Adrenal gland (tissue), 12 donors: Measurements from ENCODE around the gene PPOX. TPM values are rescaled to one million over a fixed set of nuclear protein-coding genes. Genes with fewer than 3 reads are reported as not detected.

Experiments used
- DNase-seq, 7 donors: peaks; one replicate each; pipeline ENCODE4 v3.0.0-alpha.2; 2019 to 2020
- H3K27ac ChIP-seq, 5 donors: fragments of 200-600 bp; sonication (generic) in 4 of 5; 1 replicate in 3 of 5; 2 replicates in 2 of 5; pipeline versions ENCODE4 v1.5.1 to v1.8.0; 2016 to 2020; ENCODE audit warnings: mild to moderate bottlenecking in 1 of 5
- H3K27me3 ChIP-seq: fragments of 200-600 bp; 2 replicates; pipeline ENCODE4 v1.8.0; 2021
- H3K36me3 ChIP-seq, 2 donors: fragments of 200-600 bp; replicated peaks in 1 of 2; 1 replicate in 1 of 2; 2 replicates in 1 of 2; pipeline versions ENCODE4 v1.5.1 to v1.8.0; 2018 to 2022
- H3K4me1 ChIP-seq, 2 donors: fragments of 200-600 bp; replicated peaks in 1 of 2; 1 replicate in 1 of 2; 2 replicates in 1 of 2; pipeline versions ENCODE4 v1.5.1 to v1.8.0; 2018 to 2021
- H3K4me3 ChIP-seq, 4 donors: fragments of 200-600 bp; sonication (generic) in 3 of 4; one replicate each; pipeline ENCODE4 v1.5.1; 2016 to 2018
- H3K9me3 ChIP-seq, 3 donors: fragments of 200-600 bp; sonication (generic) in 1 of 3; replicated peaks in 1 of 3; 1 replicate in 2 of 3; 2 replicates in 1 of 3; pipeline versions ENCODE4 v1.5.1 to v1.8.0; 2016 to 2021
- POLR2A ChIP-seq, 2 donors: fragments of 450-650 bp; IDR thresholded peaks; one replicate each; pipeline ENCODE4 v1.6.1; 2017; ENCODE audit warnings: antibody characterized with exemption in 2 of 2, mild to moderate bottlenecking in 2 of 2, moderate library complexity in 1 of 2
- WGBS, 4 donors: extraction: QIAGEN DNeasy Blood & Tissue Kit in 2 of 4; methylation state at CpG; one replicate each; pipeline versions ENCODE4 v1.1.5 to v1.1.7; 2013 to 2017; 5-methylcytosine and 5-hydroxymethylcytosine counted together
- intact Hi-C, 2 donors: fragments of 100-400 bp; cut with DNase I; formaldehyde crosslinking; loops; one replicate each; pipeline versions ENCODE4 v1.14.1 to v1.15.0; 2022 to 2023
- polyA plus RNA-seq, 3 donors: library from polyadenylated mRNA; stranded (reverse); fragments of 200-250 nt in 2 of 3; fragments of 350-450 nt in 1 of 3; fragmentation: Illumina TruSeq in 1 of 3; extraction: RNeasy Lipid Tissue Mini Kit (QIAGEN cat#74804) in 1 of 3; gene quantifications; one replicate each; pipeline ENCODE4 v1.2.3, GENCODE V29; 2013 to 2014
- total RNA-seq, 9 donors: library from RNA; depleted of rRNA in 4 of 9; stranded (reverse); fragments of >200 nt in 4 of 9; fragments of 120-200 nt in 1 of 9; fragmentation: NEBNext Ultra II Directional in 1 of 9; extraction: Animal tissue kit (Norgen Biotek cat#: 25700) in 1 of 9; gene quantifications; one replicate each; pipeline versions ENCODE4 v1.1.0 to v1.2.4, GENCODE V29; 2013 to 2023
- TF ChIP-seq, protein P1 (sequence below), 6 experiments: fragments of 450-650 bp in 4 of 6; fragments of 200-600 bp in 2 of 6; sonication (generic) in 1 of 6; IDR thresholded peaks; 1 replicate in 5 of 6; 2 replicates in 1 of 6; pipeline versions ENCODE4 v1.5.1 to v1.8.0; 2016 to 2021; ENCODE audit warnings: antibody characterized with exemption in 6 of 6, mild to moderate bottlenecking in 2 of 6, moderate library complexity in 1 of 6
- donor health status: healthy with polysubstance abuse.
- donor health status: Bipolar disorder and iron deficiency.
- donor health status: DM: yes; HTN: yes; CAD: no.
- donor health status: DM: no; HTN: no; CAD: no.
- donor health status: DM: no; HTN: no; CAD: no.
- donor health status: DM: yes; HTN: yes; CAD: no.

The PPOX gene
- total and polyA plus RNA-seq, 12 donors = 13.2 to 268 (median 39.0) TPM

DNA sequence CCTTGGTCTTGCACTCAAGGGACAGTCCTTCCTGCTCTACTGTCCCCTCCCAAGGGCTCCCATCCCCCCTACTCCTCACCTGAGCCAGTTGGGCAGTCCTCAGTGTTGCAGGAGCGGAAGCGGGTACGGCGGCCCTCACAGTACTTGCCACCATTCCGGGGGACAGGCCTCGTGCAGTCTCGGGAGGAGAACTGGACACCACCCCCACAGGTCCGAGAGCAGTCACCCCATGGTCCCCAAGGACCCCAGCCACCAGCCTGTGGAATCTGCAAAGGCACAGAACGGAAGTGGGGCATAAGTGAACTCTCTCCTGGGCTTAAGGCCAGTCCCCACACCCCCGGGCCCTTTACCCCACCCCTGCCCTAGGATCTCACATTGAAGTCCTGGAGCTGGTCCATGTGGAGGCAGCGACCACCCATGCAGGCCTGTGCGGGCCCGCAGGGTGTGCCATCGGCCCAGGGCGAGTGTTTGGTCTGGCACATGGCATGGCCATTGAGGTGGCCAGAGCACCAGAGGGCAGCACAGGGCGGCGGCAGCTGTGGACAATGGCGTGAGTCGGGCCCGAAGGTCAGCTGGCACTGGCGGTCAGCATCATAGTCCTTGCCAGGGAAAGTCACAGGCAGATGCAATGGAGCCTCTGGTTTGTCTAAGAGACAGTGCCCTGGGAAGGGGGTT is 27.5 kb downstream of the PPOX start:
- peak; percentile 65 to 91 (median 86) for DNase-seq
- Histone ChIP-seq H3K27me3 (no peaks in the 10 kb centered on the region), H3K9me3 (no peaks in the 10 kb centered on the region), H3K4me3 (no peak overlapping the region), H3K27ac (peak overlapping the region in 2 of 5 donors; percentile 32 to 50), H3K4me1 (peaks cover 7 to 45% of the 10 kb centered on the region in 2 donors), H3K36me3 (no peaks in the 10 kb centered on the region)
- WGBS, 4 donors = 61 to 73% (median 68%) methylated on average over 13 to 21 of the region's 21 CpGs
- intact Hi-C loops = loop anchor here (10.0 kb wide), 2 partner anchors 181 to 191 kb away; no protein-coding TSS in a partner anchor
- TF ChIP-seq POLR2A (IDR thresholded peaks at IDR 0.05) = peak in 1 of 2 donors; percentile 13
- TF ChIP-seq, protein P1, sequence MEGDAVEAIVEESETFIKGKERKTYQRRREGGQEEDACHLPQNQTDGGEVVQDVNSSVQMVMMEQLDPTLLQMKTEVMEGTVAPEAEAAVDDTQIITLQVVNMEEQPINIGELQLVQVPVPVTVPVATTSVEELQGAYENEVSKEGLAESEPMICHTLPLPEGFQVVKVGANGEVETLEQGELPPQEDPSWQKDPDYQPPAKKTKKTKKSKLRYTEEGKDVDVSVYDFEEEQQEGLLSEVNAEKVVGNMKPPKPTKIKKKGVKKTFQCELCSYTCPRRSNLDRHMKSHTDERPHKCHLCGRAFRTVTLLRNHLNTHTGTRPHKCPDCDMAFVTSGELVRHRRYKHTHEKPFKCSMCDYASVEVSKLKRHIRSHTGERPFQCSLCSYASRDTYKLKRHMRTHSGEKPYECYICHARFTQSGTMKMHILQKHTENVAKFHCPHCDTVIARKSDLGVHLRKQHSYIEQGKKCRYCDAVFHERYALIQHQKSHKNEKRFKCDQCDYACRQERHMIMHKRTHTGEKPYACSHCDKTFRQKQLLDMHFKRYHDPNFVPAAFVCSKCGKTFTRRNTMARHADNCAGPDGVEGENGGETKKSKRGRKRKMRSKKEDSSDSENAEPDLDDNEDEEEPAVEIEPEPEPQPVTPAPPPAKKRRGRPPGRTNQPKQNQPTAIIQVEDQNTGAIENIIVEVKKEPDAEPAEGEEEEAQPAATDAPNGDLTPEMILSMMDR (IDR thresholded peaks at IDR 0.05) = peak in 5 of 6 experiments; percentile 34 to 52 (median 48)

DNA sequence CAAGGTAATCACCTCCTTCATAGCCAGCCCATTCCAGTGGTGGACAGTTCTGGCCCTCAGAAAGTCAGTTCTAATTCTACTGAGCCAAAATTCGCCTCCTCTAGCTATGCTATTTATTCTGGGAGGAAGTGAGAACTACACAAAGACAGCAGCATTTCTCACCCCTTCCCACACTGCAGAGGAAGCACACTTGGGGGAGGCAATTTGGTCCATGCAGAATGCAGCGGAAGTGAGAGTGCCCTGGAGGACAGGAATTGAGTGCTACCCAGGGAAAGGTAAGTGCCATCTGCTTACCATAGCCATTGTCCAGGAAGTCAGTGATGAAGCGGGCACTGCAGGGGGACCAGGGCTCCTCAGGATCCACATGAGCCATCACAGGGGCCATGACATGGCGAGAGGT is 28.9 kb downstream of the PPOX start:
- WGBS, 4 donors = 66 to 78% (median 69%) methylated on average over 4 of the region's 4 CpGs
- H3K36me3 ChIP-seq = no peaks in the 10 kb centered on the region
- intact Hi-C loops = loop anchor here (10.0 kb wide), 2 partner anchors 180 to 190 kb away; no protein-coding TSS in a partner anchor
- no peaks in the 10 kb centered on the region for H3K9me3 ChIP-seq
- no peak overlapping the region for H3K4me3 ChIP-seq
- no peaks in the 10 kb centered on the region for H3K27me3 ChIP-seq
- H3K4me1 ChIP-seq = peaks cover 8 to 55% of the 10 kb centered on the region in 2 donors
- no peak for DNase-seq
- TF ChIP-seq, protein P1 (IDR thresholded peaks at IDR 0.05) = no peak
- TF ChIP-seq POLR2A (IDR thresholded peaks at IDR 0.05) = no peak
- peak overlapping the region in 2 of 5 donors; percentile 7 to 32 for H3K27ac ChIP-seq

GRCh38 chr1:161196111-161196510 is 29.9 kb downstream of the PPOX start:
- DNase-seq = no peak
- Histone ChIP-seq H3K36me3 (no peaks in the 10 kb centered on the region), H3K27ac (peak overlapping the region in 2 of 5 donors; percentile 93 to 99), H3K27me3 (no peaks in the 10 kb centered on the region), H3K4me3 (no peak overlapping the region), H3K9me3 (no peaks in the 10 kb centered on the region), H3K4me1 (peaks cover 16 to 64% of the 10 kb centered on the region in 2 donors)
- no peak for TF ChIP-seq POLR2A (IDR thresholded peaks at IDR 0.05)
- TF ChIP-seq, protein P1 (IDR thresholded peaks at IDR 0.05) = no peak
- WGBS, 4 donors = 92 to 100% (median 96%) methylated on average over 5 to 7 of the region's 7 CpGs
- intact Hi-C loops = loop anchor here (10.0 kb wide), 2 partner anchors 179 to 189 kb away; no protein-coding TSS in a partner anchor

GRCh38 chr1:161196521-161197451 is 30.6 kb downstream of the PPOX start:
- H3K27ac ChIP-seq = peak overlapping the region in 4 of 5 donors; percentile 13 to 99 (median 72)
- no peak for DNase-seq
- TF ChIP-seq, protein P1 (IDR thresholded peaks at IDR 0.05) = no peak
- peak; percentile 4 to 11 for TF ChIP-seq POLR2A (IDR thresholded peaks at IDR 0.05)
- intact Hi-C loops = loop anchor here (10.0 kb wide), 2 partner anchors 178 to 188 kb away; no protein-coding TSS in a partner anchor
- H3K9me3 ChIP-seq = no peaks in the 10 kb centered on the region
- H3K4me1 ChIP-seq = peaks cover 23 to 71% of the 10 kb centered on the region in 2 donors
- whole genome bisulfite sequencing, 4 donors = 59 to 72% (median 67%) methylated on average over 8 to 27 of the region's 27 CpGs
- peak overlapping the region in 1 of 4 donors; percentile 37 for H3K4me3 ChIP-seq
- no peaks in the 10 kb centered on the region for H3K36me3 ChIP-seq
- no peaks in the 10 kb centered on the region for H3K27me3 ChIP-seq
